GM12874 (cell line): ENCODE results near the gene SLC6A8.

Experiments
- CTCF ChIP-seq: IDR thresholded peaks from 2 replicates; pipeline ENCODE4 v1.5.1; 2011; ENCODE audit warnings: low read depth, mild to moderate bottlenecking, control low read depth, low read length, moderate library complexity; ENCODE audit not compliant: insufficient read depth

SLC6A8 gene

GRCh38 chrX:153641627-153642026 is 46.1 kb upstream of the SLC6A8 start:
- TF ChIP-seq CTCF = no peak

- no peak for TF ChIP-seq CTCF
Measured at GRCh38 chrX:153642051-153642654, 45.6 kb upstream of the SLC6A8 start.

GRCh38 chrX:153642655-153643430 is 44.9 kb upstream of the SLC6A8 start:
- TF ChIP-seq CTCF = no peak

- TF ChIP-seq CTCF = peak; percentile 21; the same call in 1 of the 2 replicates
Measured at GRCh38 chrX:153643431-153644351, 44.0 kb upstream of the SLC6A8 start.

- no peak for TF ChIP-seq CTCF
Measured at GRCh38 chrX:153644356-153645125, 43.2 kb upstream of the SLC6A8 start.

GRCh38 chrX:153645151-153645550 is 42.6 kb upstream of the SLC6A8 start:
- no peak for TF ChIP-seq CTCF
